Measurements from ENCODE around the gene ALDH1B1.

GRCh38 chr9:38394416-38394815 is 1.9 kb downstream of the ALDH1B1 start:
- TF ChIP-seq CTCF (IDR thresholded peaks at IDR 0.05) = no peak
- no peak for TF ChIP-seq POLR2A (IDR thresholded peaks at IDR 0.05)
- TF ChIP-seq POLR2AphosphoS5 (IDR thresholded peaks at IDR 0.05) = no peak

All from stomach (tissue), 4 donors.